Subcutaneous abdominal adipose tissue (tissue), 5 donors: ENCODE results near the gene RFNG.

Experiments
- H3K27ac ChIP-seq: one replicate; pipeline ENCODE4 v1.7.0; 2013; ENCODE audit warnings: low read depth, mild to moderate bottlenecking, inconsistent platforms, low read length, moderate library complexity
- H3K27me3 ChIP-seq, 5 donors: one replicate each; pipeline ENCODE4 v1.7.0; 2013; ENCODE audit warnings: low read length in 5 of 5, inconsistent platforms in 1 of 5; ENCODE audit not compliant: control insufficient read depth in 5 of 5, insufficient read depth in 4 of 5
- H3K36me3 ChIP-seq, 5 donors: one replicate each; pipeline ENCODE4 v1.7.0; 2013; ENCODE audit warnings: low read length in 5 of 5; ENCODE audit not compliant: control insufficient read depth in 5 of 5, insufficient read depth in 5 of 5
- H3K4me1 ChIP-seq, 5 donors: one replicate each; pipeline ENCODE4 v1.7.0; 2013; ENCODE audit warnings: low read length in 5 of 5, mild to moderate bottlenecking in 3 of 5, moderate library complexity in 1 of 5; ENCODE audit not compliant: control insufficient read depth in 5 of 5, insufficient read depth in 5 of 5
- H3K4me3 ChIP-seq, 5 donors: one replicate each; pipeline ENCODE4 v1.7.0; 2013; ENCODE audit warnings: low read length in 5 of 5, low read depth in 1 of 5
- H3K9ac ChIP-seq, 5 donors: one replicate each; pipeline ENCODE4 v1.7.0; 2013; ENCODE audit warnings: low read length in 5 of 5, mild to moderate bottlenecking in 4 of 5, moderate library complexity in 3 of 5
- H3K9me3 ChIP-seq, 5 donors: one replicate each; pipeline ENCODE4 v1.7.0; 2013; ENCODE audit warnings: low read length in 5 of 5; ENCODE audit not compliant: control insufficient read depth in 5 of 5
- donor health status: healthy.
- donor health status: healthy.
- donor health status: healthy.
- donor health status: healthy.
- donor health status: healthy.

RFNG gene

GRCh38 chr17:82009413-82009812, 42.2 kb downstream of the RFNG start:
- Histone ChIP-seq H3K9ac (no peak overlapping the region), H3K9me3 (no peaks in the 10 kb centered on the region), H3K4me3 (no peak overlapping the region), H3K27me3 (no peaks in the 10 kb centered on the region), H3K36me3 (peaks cover 0 to 30% (median 9%) of the 10 kb centered on the region in 5 donors), H3K4me1 (peaks cover 6 to 15% (median 7%) of the 10 kb centered on the region in 5 donors), H3K27ac (no peak overlapping the region)

- Histone ChIP-seq H3K27ac (no peak overlapping the region), H3K36me3 (peaks cover 0 to 30% (median 9%) of the 10 kb centered on the region in 5 donors), H3K4me3 (no peak overlapping the region), H3K4me1 (peaks cover 6 to 20% (median 11%) of the 10 kb centered on the region in 5 donors), H3K9ac (no peak overlapping the region), H3K9me3 (no peaks in the 10 kb centered on the region), H3K27me3 (no peaks in the 10 kb centered on the region)
These were observed 42.6 kb downstream of the RFNG start for GRCh38 chr17:82008941-82009405.

- peaks cover 0 to 30% (median 9%) of the 10 kb centered on the region in 5 donors for H3K36me3 ChIP-seq
- H3K4me1 ChIP-seq = peaks cover 6 to 26% (median 16%) of the 10 kb centered on the region in 5 donors
- no peak overlapping the region for H3K4me3 ChIP-seq
- H3K27ac ChIP-seq = no peak overlapping the region
- H3K9me3 ChIP-seq = no peaks in the 10 kb centered on the region
- H3K9ac ChIP-seq = no peak overlapping the region
- no peaks in the 10 kb centered on the region for H3K27me3 ChIP-seq
These were observed 43.2 kb downstream of the RFNG start for GRCh38 chr17:82008258-82008940.

GRCh38 chr17:82007495-82008257, 43.9 kb downstream of the RFNG start:
- H3K4me1 ChIP-seq = peaks cover 8 to 32% (median 19%) of the 10 kb centered on the region in 5 donors

GRCh38 chr17:82007228-82007494, 44.5 kb downstream of the RFNG start:
- Histone ChIP-seq H3K9me3 (no peaks in the 10 kb centered on the region), H3K27ac (no peak overlapping the region), H3K4me1 (peaks cover 8 to 32% (median 19%) of the 10 kb centered on the region in 5 donors), H3K36me3 (peaks cover 0 to 25% (median 9%) of the 10 kb centered on the region in 5 donors), H3K27me3 (no peaks in the 10 kb centered on the region), H3K9ac (no peak overlapping the region), H3K4me3 (no peak overlapping the region)

More at GRCh38 chr17:82007495-82008257, 43.9 kb downstream of the RFNG start:
- H3K9me3 ChIP-seq = no peaks in the 10 kb centered on the region
- no peaks in the 10 kb centered on the region for H3K27me3 ChIP-seq
- H3K9ac ChIP-seq = no peak overlapping the region
- no peak overlapping the region for H3K27ac ChIP-seq
- H3K36me3 ChIP-seq = peaks cover 0 to 30% (median 9%) of the 10 kb centered on the region in 5 donors
- no peak overlapping the region for H3K4me3 ChIP-seq

- Histone ChIP-seq H3K9ac (no peak overlapping the region), H3K36me3 (peaks cover 0 to 20% (median 4%) of the 10 kb centered on the region in 5 donors), H3K9me3 (no peaks in the 10 kb centered on the region), H3K27me3 (no peaks in the 10 kb centered on the region), H3K27ac (no peak overlapping the region), H3K4me3 (no peak overlapping the region), H3K4me1 (peaks cover 8 to 32% (median 19%) of the 10 kb centered on the region in 5 donors)
These were observed 45.0 kb downstream of the RFNG start for GRCh38 chr17:82006468-82007227.

GRCh38 chr17:82005701-82006348, 45.8 kb downstream of the RFNG start:
- Histone ChIP-seq H3K9me3 (no peaks in the 10 kb centered on the region), H3K4me3 (no peak overlapping the region), H3K9ac (no peak overlapping the region), H3K36me3 (peaks cover 0 to 13% (median 0%) of the 10 kb centered on the region in 5 donors), H3K27ac (no peak overlapping the region), H3K4me1 (peaks cover 8 to 32% (median 19%) of the 10 kb centered on the region in 5 donors), H3K27me3 (no peaks in the 10 kb centered on the region)

- H3K4me3 ChIP-seq = no peak overlapping the region
- H3K27me3 ChIP-seq = no peaks in the 10 kb centered on the region
- peaks cover 0 to 9% (median 0%) of the 10 kb centered on the region in 5 donors for H3K36me3 ChIP-seq
- H3K4me1 ChIP-seq = peaks cover 8 to 32% (median 19%) of the 10 kb centered on the region in 5 donors
- no peaks in the 10 kb centered on the region for H3K9me3 ChIP-seq
- H3K27ac ChIP-seq = no peak overlapping the region
- peak overlapping the region in 1 of 5 donors; percentile 11 for H3K9ac ChIP-seq
These were observed 46.8 kb downstream of the RFNG start for GRCh38 chr17:82004517-82005455.
